ENCODE measurements around the gene NENF.
A peak's percentile ranks its signal among the peaks of the same experiment; 100 is the strongest.
"Not testable (repeated sequence)": the region's sequence is repeated elsewhere in the genome, so short reads cannot be mapped to it uniquely, and the experiment has no call there.

NENF gene

GRCh38 chr1:212432661-212433576 lies at the start of gene NENF:
TSS of gene NENF (plus strand) at chr1:212432920. CDS start at chr1:212432944, 24 bp downstream.
- peak; percentile 45 for DNase-seq (ENCODE audit: low read depth)

DNA sequence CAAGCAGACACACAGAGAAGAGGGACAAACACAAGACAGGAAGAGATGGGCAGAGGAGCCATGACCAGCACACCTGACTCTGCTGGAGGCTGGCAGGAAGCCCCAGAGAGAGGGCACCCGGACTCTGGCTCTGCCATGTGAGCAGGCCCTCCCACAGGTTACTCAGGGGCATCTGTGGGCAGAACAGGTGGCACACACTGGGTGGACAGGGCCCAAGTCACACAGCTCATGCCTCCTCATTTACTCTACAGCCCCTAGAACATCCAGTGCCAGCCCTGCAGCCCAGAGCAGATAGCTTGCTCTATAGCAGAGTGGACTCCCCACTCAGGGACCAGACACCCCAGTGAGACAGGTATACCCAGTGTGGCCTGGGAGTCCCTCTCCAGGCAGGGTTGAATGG lies 46.7 kb upstream of the NENF start:
- no peak for DNase-seq (ENCODE audit: low read depth)

GRCh38 chr1:212388985-212389716 lies 43.6 kb upstream of the NENF start:
- DNase-seq (ENCODE audit: low read depth), result no peak

DNA sequence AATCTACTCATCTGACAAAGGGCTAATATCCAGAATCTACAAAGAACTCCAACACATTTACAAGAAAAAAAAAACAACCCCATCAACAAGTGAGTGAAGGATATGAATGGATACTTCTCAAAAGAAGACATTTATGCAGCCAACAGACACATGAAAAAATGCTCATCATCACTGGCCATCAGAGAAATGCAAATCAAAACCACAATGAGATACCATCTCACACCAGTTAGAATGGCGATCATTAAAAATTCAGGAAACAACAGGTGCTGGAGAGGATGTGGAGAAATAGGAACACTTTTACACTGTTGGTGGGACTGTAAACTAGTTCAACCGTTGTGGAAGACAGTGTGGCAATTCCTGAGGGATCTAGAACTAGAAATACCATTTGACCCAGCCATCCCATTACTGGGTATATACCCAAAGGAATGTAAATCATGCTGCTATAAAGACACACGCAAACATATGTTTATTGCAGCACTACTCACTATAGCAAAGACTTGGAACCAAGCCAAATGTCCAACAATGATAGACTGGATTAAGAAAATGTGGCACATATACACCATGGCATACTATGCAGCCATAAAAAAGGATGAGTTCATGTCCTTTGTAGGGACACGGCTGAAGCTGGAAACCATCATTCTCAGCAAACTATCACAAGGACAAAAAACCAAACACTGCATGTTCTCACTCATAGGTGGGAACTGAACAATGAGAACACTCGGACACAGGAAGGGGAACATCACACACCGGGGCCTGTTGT lies 36.9 kb upstream of the NENF start:
- not testable (repeated sequence) for DNase-seq (ENCODE audit: low read depth)

DNA sequence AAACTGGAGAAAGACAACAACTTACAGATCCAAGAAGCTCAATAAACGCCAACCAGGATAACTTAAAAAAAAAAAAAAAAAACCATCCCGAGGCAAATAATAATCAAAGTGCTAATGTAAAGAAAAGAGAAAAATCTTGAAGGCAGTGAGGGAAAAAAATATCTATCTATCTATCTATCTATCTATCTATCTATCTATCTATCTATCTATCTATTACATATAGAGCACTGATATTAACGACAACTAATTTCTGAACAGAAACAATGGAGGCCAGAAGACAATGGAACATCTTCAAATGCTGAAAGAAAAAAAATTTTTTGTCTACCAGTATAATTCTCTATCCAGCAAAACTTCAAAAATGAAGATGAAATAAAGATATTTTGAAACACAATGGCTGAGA lies 36.1 kb upstream of the NENF start:
- no peak for DNase-seq (ENCODE audit: low read depth)

GRCh38 chr1:212397171-212397570 lies 35.5 kb upstream of the NENF start:
- DNase-seq (ENCODE audit: low read depth), result no peak

GRCh38 chr1:212401042-212401441 lies 31.7 kb upstream of the NENF start:
- DNase-seq (ENCODE audit: low read depth), result no peak

GRCh38 chr1:212401838-212402582 lies 30.7 kb upstream of the NENF start:
- DNase-seq (ENCODE audit: low read depth), result no peak

DNA sequence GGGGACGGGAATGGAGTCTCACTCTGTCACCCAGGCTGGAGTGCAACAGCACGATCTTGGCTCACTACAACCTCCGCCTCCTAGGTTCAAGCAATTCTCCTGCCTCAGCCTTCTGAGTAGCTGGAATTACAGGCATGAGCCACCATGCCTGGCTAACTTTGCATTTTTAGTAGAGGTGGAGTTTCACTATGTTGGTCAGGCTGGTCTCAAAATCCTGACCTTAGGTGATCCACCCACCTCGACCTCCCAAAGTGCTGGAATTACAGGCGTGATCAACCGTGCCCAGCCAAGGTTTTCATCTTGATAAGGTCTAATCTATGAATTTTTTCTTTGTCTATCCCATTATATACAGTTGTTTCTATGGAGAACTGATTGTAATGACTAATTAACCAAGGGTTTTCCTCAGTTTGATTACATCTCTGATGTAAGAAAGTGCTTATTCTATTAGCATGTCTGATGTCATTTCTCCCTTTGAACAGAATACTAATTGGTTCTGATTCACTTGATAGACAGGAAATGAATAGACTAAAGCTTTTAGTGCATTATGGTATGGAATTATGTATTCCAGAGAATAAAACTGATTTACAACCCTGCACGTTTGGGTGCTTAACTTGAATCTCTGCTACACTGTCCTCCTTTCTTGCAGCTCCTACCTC lies 29.9 kb upstream of the NENF start:
- no peak for DNase-seq (ENCODE audit: low read depth)

- no peak for DNase-seq (ENCODE audit: low read depth)
Observed at GRCh38 chr1:212410231-212410820, 22.4 kb upstream of the NENF start.

- no peak for DNase-seq (ENCODE audit: low read depth)
Observed at GRCh38 chr1:212412374-212412773, 20.3 kb upstream of the NENF start.

DNA sequence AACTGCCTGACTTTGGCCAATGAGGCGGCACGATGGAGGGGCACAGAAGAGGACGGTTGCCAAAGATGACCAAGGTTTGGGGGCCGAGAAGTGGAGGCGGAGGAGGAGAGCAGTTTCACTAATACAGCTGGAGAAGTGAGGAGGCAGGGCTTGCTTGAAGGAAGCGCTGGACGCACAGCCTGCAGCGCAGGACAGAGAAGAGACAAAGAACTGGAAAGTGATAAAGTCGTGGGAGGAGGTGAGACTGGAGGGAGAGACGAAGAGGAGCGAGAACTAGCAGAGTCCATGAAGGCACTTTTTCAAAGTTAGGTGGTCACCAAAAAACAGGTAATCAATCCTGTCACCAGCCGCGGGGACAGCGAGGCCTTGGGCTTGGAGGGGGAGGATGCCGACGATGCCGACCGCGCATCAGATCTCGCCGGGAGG lies 18.8 kb upstream of the NENF start:
- peak; percentile 11 for DNase-seq (ENCODE audit: low read depth)

DNA sequence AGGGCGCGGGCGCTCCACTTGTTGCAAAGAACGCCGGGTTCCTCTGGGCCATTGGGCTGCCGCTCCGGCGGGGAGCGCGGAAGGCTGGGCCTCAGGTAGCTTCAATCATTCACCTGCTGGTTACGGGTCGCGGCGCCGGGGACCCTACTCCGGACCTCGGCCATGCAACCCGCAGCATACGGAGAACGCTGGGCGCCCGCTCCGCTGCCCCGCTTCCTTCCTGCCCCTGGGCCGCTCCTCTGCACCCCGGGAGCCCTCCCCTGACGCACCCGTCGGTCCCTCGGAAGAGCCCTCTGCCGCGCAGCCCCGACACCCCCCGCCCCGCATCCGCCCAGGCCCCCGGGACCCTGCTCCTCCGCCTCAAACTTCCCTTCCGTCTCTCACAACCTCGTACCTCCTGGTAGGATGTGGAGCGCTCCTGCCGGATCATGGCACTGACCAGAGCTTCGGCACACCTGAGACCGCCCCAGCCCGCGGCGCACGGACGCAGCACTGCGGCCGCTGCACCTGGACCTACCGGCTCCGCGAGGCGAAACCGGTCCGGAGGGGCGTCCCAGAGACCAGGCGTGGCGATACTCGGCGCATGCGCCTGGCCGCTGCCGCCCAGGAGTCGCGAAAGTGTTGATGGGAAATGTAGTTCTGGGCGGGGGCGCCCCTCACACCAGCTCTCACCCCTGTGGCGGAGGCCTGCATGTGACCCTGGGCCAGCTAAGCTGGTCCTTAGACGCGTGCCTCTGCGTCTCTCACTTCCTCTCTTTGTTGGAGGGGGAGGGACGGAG lies 18.2 kb upstream of the NENF start, which contains the start of gene PACC1:
TSS of gene PACC1 (minus strand) at position 559 of the 779 bp plus-strand sequence. CDS start at position 430, 129 bp downstream.
- DNase-seq (ENCODE audit: low read depth), result peak; percentile 97

- peak; percentile 72 for DNase-seq (ENCODE audit: low read depth)
Observed at GRCh38 chr1:212415107-212415841, 17.4 kb upstream of the NENF start.

- no peak for DNase-seq (ENCODE audit: low read depth)
Observed at GRCh38 chr1:212421165-212421564, 11.6 kb upstream of the NENF start.

DNA sequence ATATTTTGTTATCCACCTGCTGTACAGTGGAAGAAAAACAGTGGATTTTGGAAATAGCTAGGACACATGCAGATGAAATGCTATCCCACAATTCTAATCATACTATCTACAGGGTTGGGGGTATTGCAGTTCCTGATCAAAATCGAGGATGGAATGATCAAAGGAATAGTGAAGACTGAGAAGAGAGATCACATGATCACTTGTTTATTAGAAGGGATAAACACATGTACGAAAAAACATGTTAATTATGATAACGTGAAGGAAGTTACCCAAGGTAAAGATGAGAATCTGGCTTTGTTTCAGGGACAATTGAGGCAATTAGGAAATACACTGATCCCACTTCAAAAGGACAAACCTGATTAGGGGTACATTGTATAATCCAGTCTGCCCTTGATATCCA lies 8.8 kb upstream of the NENF start:
- no peak for DNase-seq (ENCODE audit: low read depth)

DNA sequence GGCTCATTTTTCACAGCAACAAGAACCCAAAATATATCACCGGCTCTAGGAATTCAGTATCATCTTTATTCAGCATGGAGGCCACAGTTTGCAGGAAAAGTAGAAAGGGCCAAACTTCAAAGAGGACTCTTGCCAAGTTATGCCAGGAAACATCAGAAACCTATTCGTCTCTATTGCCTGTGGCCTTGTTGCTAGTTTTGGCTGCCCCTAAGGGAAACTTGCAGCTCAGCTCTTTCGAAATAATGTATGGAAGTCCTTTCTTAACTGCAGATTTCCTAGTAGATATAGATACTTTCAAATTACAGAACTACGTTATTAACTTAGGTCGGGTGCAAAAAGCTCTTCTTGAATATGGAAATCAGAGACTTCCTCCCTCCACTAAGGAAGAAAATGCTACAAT lies 4.2 kb upstream of the NENF start:
- no peak for DNase-seq (ENCODE audit: low read depth)

- DNase-seq (ENCODE audit: low read depth), result no peak
Observed at GRCh38 chr1:212430416-212430815, 2.3 kb upstream of the NENF start.

DNA sequence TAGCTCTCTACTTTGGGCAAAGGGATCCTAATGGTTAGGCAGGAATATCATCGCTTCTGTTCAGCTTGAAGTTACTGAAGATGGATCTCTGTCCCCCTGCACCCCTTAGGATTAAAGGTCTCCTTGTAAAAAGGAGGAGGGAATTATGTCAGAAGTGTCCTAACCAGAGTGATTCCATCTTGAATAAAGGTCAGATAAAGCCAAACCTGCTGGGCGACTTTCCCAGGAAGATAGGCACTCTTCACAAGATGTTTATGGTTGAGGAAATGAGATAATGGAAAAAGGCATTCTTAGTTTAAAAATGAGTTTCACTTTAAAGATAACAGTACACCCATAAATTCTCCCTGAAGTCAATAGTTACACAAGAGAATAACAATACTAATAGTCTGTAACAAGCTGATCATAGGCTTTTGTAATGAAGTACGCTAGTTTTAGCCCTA lies 1.7 kb upstream of the NENF start:
- no peak for DNase-seq (ENCODE audit: low read depth)

Data from CMK (cell line).